ENCODE measurements around the gene ISYNA1. TPM values are rescaled to one million over a fixed set of nuclear protein-coding genes. Genes with fewer than 3 reads are reported as not detected.
A peak's percentile ranks its signal among the peaks of the same experiment; 100 is the strongest.

ISYNA1 gene
- total RNA-seq, 1 donor from 2014 or later = 30.6 TPM

DNA sequence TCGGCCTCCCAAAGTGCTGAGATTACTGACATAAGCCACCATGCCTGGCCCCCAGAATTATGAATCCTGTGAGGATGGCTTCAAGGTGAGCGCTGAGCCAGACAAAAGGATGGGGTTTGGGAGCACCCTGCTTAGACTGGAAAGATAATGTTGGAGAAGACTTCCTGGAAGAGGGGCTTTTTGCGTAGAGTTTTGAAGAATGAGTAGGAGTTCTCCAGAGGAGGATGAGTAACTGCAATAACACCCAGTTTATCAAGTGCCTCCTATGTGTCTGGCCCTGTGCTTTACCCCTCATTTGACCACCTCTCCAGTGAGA is 52.6 kb downstream of the ISYNA1 start:
- H3K4me3 ChIP-seq = no peak overlapping the region
- peaks cover 54% of the 10 kb centered on the region for H3K4me1 ChIP-seq
- peak overlapping the region; percentile 55 for H3K27ac ChIP-seq
- intact Hi-C loops (cut with DNase I) = no loop called here
- TF ChIP-seq CTCF (IDR thresholded peaks at IDR 0.05) = no peak
- H3K27me3 ChIP-seq (ENCODE audit: low read depth) = no peaks in the 10 kb centered on the region
- H3K36me3 ChIP-seq = peaks cover 7% of the 10 kb centered on the region
- ATAC-seq = no peak
- no peak for DNase-seq
- no peaks in the 10 kb centered on the region for H3K9me3 ChIP-seq

- no peak for TF ChIP-seq CTCF (IDR thresholded peaks at IDR 0.05)
- peaks cover 60% of the 10 kb centered on the region for H3K4me1 ChIP-seq
Measured at GRCh38 chr19:18384775-18385174, 53.2 kb downstream of the ISYNA1 start.

More at GRCh38 chr19:18384775-18385174, 53.2 kb downstream of the ISYNA1 start:
- Histone ChIP-seq H3K9me3 (no peaks in the 10 kb centered on the region), H3K27me3 (ENCODE audit: low read depth) (no peaks in the 10 kb centered on the region), H3K36me3 (peaks cover 3% of the 10 kb centered on the region), H3K4me3 (no peak overlapping the region), H3K27ac (no peak overlapping the region)
- no peak for DNase-seq
- intact Hi-C loops (cut with DNase I) = no loop called here
- no peak for ATAC-seq

Small RNA genes lying within 50 kb of the gene (microRNA-seq; reads per million reads assigned to microRNA genes)
- gene MIR3189 (ENCODE audit: borderline number of aligned reads) = not detected

Other genes starting within 250 kb of the ISYNA1 start
- gene MPV17L2, start 244.9 kb downstream of the ISYNA1 start, total RNA-seq = 6.6 TPM
- gene RAB3A, start 234.1 kb downstream of the ISYNA1 start, total RNA-seq = 2.7 TPM
- 9.6 TPM for gene PDE4C, start 211.7 kb downstream of the ISYNA1 start, total RNA-seq
- 4.1 TPM for gene IQCN, start 163.7 kb downstream of the ISYNA1 start, total RNA-seq
- gene JUND, start 156.5 kb downstream of the ISYNA1 start, total RNA-seq = 150 TPM
- gene LSM4, start 115.1 kb downstream of the ISYNA1 start, total RNA-seq = 72.3 TPM
- 40.9 TPM for gene PGPEP1, start 97.5 kb downstream of the ISYNA1 start, total RNA-seq
- 21.2 TPM for gene GDF15, start 52.0 kb downstream of the ISYNA1 start, total RNA-seq
- gene LRRC25, start 40.5 kb downstream of the ISYNA1 start, total RNA-seq = 35.4 TPM
- gene SSBP4, start 18.7 kb downstream of the ISYNA1 start, total RNA-seq = 65.6 TPM
- gene ELL, start 83.9 kb upstream of the ISYNA1 start, total RNA-seq = 19.7 TPM
- 195 TPM for gene FKBP8, start 105.4 kb upstream of the ISYNA1 start, total RNA-seq
- 71.9 TPM for gene KXD1, start 119.7 kb upstream of the ISYNA1 start, total RNA-seq
- 884 TPM for gene UBA52, start 133.7 kb upstream of the ISYNA1 start, total RNA-seq
- gene REX1BD, start 150.7 kb upstream of the ISYNA1 start, total RNA-seq = 60.4 TPM
- gene CRLF1, start 168.7 kb upstream of the ISYNA1 start, total RNA-seq = 19.9 TPM
- gene TMEM59L, start 174.7 kb upstream of the ISYNA1 start, total RNA-seq = 1.1 TPM
- 14.5 TPM for gene KLHL26, start 198.9 kb upstream of the ISYNA1 start, total RNA-seq
- 16.2 TPM for gene CRTC1, start 245.5 kb upstream of the ISYNA1 start, total RNA-seq

Data from lower lobe of right lung (tissue), 2 donors.